ENCODE results near the gene GSTO1.

DNA sequence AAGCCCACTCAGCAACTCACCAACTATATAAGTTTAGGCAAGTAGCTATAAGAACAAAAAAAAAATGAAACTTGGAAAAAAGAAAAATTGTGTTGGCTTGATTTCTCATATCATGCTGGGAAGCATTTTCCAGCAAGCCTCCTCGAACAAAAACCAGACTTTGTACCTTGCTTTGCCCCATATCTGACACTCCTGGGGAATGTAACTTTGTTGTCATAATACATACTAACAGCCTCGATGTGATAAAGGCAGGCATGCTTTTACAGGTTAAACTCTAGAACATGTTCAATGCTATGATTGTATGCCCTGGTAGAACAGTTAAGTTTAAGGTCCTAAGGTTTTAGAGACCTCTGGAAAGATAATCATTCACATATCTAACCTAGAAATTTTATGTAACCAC lies 34.2 kb upstream of the GSTO1 start:
- no peak for TF ChIP-seq EZH2 (IDR thresholded peaks at IDR 0.05; ENCODE audit: low read length, missing control alignments)
- TF ChIP-seq, protein P1, sequence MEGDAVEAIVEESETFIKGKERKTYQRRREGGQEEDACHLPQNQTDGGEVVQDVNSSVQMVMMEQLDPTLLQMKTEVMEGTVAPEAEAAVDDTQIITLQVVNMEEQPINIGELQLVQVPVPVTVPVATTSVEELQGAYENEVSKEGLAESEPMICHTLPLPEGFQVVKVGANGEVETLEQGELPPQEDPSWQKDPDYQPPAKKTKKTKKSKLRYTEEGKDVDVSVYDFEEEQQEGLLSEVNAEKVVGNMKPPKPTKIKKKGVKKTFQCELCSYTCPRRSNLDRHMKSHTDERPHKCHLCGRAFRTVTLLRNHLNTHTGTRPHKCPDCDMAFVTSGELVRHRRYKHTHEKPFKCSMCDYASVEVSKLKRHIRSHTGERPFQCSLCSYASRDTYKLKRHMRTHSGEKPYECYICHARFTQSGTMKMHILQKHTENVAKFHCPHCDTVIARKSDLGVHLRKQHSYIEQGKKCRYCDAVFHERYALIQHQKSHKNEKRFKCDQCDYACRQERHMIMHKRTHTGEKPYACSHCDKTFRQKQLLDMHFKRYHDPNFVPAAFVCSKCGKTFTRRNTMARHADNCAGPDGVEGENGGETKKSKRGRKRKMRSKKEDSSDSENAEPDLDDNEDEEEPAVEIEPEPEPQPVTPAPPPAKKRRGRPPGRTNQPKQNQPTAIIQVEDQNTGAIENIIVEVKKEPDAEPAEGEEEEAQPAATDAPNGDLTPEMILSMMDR (conservative IDR thresholded peaks at IDR 0.05 in 1 of 2, IDR thresholded peaks at IDR 0.05 in 1 of 2; ENCODE audit: low read depth in 1 of 2, low read length in 2 of 2) = no peak
